Glomerular visceral epithelial cell (primary cell): ENCODE measurements around the gene ADCY5.

Experiments
- DNase-seq: peaks from one replicate; pipeline ENCODE4 v3.0.0-alpha.2; 2016; ENCODE audit errors: extremely low spot score

ADCY5 gene

DNA sequence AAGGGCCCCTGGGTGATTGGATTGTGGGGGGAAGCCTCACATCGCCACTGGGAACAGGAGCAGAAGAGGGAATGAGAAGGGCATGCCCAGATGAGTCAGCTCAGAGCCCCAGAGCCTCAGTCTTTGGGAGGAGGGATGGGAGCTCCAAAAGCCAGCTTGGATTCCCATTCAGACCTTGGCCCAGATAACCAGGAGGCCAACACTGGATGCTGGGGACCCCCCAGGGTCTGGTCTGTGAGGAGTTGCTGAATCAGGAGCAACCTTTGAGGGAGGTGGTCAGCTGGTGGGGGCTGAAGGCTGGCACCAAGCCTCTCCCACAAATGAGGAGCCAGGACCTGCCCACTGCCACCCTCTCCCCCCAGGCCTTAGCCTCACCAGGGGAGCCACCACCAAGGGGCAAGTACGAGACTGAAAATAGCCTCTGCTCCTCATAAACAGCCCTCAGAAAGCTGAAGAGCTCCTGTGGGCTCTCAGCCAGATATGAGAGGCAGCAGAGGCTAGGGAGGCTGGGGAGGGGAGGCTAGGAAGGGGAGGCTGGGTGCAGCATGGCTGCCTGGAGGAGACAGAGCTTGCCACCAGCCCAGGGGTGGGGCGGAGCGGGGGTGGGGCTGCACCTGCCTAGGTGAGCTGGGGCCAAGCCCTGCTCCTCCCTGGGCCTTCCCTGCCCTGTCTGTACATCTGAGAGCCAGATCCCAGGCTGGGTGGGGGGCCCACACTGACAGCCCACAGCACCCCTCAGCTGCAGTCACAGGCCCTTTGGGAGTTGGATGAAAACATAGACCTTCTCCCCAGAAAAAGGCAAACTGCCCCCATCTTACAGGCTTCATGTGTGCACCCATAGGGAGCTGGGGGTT lies 147.3 kb downstream of the ADCY5 start:
- DNase-seq = no peak

DNA sequence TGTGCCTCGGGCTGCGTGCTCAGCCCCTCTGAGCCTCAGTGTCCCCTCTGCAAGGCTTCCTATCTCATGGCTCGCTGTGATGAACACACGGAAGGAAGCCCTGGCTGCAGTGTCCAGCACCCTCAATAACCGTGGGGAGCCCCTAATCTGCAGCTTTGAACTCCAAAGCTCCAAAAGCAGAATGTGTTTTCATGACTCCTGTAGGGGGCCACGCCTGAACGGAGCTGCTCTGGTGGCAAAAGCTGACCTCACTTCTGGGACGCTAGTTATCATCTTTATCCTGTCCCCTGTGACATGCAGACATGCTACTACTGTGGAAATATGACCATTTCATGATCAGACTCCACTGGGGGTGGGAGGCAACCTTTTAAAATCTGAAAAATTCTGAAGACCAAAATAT lies 148.3 kb downstream of the ADCY5 start:
- DNase-seq = no peak

DNA sequence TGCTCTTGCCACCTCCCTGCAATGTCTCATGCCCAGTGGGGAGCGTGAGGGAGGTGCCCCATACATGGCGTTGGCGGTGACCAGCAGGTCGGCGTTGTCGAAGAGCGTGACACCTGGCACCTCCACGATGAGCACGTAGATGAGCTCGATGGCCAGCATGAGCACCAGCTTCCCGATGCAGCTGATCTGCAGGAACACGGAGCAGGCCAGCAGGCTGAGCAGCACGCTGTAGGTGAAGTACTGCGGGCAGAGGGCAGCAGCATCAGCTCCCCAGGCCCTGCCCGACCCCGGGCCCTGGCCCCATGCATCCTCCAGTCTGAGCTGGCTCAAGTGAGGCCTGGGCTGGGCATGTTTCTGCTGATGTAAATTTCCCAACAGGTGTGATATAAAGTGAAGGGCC lies 148.8 kb downstream of the ADCY5 start:
- DNase-seq = no peak

DNA sequence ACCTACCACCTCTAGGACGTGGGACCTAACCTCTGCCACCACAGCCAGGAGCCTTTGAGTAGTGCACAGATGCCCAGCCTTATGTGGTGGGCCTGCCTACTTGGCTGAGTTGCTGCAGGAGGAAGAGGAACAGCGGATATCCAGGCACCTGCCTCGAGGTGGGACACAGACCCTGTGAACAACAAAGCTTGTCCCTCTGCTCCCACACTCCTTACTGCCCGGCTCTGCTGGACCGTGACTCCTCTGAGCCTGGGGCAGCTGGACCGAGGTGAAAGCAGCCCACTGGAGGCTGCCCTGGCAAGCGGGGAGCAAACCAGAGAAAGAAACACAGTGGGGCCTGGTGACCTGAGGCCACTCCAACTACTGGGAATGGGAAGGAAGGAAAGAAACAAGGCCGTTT lies 149.3 kb downstream of the ADCY5 start:
- no peak for DNase-seq

DNA sequence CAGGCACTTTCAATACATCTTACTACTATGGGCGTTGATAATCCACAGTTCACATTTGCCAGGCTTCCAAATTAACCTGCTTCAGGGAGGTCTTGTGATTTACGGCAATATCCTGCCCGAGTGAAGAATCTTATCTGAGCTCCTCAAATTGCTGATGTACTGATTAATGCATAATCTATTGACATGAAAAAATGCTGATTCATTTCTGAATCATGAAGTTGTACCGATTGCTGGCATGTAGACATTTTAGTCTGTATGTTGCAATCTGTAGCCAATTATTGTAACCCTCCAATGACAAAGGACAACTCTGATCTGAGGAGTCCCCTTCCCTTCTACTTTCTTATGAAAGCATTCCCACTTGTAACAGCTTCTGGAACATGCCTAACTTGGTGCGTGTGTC lies 150.0 kb downstream of the ADCY5 start:
- no peak for DNase-seq

DNA sequence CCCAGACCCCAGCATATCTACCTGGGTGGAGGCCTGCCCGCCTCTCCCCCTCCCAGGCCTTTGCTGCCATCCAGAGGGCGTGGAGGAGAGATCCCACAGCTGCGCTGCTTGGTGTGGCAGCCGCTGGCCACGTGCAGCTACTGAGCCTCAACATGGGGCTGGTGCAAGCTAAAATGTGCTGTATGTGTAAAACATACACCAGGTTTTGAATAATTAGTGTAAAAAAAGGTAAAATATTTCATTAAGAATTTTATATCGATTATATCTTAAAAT lies 151.3 kb downstream of the ADCY5 start:
- no peak for DNase-seq

DNA sequence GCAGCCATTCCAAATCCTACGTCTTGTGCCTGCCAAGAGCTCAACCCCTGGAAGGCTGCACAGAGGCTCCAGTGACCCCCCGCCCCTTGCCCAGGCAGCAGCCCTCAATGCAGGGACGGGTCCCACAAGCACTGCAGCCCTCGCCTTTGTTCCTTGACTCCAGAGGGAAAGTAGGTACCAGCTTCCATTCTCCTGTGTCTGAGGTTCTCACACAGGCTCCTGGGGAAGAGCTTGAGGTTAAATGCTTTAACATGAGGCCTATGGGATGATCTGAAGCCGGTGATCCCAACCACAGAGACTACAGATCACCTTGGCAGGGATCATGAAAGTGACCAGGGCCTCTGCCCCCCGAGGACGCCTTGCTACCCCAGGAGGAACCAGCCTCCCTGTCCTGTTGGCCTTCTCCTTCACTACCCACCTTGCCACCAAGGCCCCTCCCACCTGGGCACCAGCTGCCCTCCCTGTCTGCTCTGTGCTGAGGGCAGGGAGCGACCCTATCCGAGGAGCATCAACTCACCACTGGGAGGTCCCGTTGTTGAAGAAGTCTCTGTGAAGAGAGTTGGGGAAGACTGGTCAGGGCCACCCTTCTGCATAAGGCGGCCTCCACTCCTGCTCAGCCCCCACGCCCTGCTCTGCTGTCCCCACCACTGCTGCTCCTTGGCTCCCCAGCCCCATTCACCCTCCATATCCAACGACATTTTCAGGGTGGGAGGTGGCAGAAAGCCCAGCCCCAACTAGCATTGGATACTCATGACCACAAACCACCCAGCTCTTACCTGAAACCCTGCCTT lies 151.9 kb downstream of the ADCY5 start:
- no peak for DNase-seq

DNA sequence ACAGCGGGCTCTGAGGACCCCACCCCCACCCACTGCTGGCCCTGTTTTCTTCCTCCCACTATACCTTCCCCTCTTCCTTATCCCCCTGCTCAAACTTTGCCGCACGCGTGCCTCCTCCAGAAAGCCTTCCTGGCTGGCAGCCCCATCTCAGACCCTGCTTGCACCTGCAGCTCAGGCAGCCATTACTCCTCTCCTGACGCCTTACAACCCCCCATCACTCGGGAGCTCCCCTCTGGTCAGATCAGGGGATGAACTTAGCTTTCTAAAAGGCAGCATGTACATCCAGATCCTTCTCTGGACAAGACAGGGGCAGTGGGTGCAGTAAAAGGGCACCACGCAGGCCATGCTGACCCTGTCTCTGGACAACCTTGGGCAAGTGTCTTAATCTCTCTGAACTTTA lies 152.6 kb downstream of the ADCY5 start:
- DNase-seq = no peak

DNA sequence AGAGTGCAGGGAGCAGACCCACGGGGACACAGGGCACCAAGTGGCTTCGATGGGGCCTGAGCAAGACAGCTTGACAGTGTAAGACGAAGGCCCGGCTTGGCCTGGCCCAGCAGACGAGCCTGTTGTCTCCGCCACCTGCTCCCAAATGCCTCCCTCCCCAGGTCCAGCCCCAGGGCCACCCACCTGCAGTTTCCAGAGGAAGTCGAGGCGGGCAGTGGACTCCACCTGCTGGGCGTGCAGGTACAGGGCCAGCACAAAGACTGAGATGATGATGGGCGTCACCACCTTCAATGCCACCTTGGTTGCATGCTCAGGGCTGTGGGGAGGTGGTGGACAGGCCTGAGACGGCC lies 153.0 kb downstream of the ADCY5 start:
- DNase-seq = no peak

DNA sequence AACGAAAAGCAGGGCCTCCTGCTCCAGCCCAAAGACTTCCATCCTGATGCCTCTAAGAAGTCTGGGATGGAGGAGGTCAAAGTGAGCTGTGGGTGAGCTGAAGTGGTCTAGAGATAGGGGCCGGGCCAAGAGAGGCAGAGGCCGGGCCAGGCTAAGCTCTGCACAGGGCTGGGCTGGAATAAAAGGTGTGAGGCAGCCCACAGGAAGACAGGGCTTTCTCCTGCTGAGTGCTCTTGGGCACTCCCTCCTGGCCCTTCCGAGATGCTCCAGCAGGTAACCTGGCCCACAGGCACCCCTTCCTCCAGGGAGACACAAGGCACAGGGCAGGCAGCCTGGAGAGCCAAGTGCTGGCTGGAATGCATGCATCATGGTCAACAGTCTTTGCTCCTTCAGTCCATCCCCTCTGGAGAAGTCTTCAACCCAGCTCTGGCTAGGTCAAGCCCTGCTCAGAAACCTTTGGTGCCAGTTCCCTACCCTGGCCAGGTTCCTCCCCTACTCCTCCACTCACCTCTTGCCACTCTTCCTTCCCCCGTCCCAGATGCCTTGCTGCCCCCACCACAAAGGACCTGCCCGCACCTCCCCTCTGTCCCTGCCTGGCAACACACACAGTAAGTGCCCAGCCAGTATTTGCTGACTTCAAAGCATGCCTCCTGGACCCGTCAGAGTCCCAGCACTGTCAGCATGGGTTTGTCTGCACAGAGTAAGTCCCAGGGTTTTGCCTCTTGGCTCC lies 153.6 kb downstream of the ADCY5 start:
- DNase-seq = no peak

DNA sequence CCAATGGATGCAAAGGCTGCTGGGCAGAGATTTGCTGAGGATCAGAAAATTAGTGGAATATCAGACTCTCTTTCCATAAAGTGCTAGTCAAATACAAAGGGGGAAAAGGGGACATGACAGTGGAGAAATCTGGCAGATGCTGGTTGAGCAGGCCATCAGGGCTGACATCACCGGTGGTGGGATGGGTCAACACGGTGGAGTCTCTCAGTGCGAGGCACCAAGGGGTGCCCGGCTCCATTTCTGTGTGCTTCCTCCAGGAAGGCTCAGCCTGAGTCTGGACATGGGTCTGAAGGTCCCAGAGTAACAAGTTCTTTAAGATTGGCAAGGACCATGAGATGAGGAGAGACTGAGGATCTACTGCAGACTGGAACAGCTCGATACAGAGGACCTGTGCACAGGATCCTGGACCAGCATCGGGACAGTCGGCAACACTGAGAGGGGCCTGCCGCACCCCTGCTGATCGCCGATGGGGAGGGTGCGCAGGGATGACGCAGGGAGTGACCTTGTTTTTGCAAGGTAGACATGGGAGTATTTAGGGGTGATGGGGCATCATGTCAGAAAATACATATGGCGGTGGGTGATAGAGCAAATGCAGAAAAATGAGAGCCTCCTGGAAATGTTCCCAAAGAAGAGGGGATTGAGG lies 154.5 kb downstream of the ADCY5 start:
- DNase-seq = no peak

DNA sequence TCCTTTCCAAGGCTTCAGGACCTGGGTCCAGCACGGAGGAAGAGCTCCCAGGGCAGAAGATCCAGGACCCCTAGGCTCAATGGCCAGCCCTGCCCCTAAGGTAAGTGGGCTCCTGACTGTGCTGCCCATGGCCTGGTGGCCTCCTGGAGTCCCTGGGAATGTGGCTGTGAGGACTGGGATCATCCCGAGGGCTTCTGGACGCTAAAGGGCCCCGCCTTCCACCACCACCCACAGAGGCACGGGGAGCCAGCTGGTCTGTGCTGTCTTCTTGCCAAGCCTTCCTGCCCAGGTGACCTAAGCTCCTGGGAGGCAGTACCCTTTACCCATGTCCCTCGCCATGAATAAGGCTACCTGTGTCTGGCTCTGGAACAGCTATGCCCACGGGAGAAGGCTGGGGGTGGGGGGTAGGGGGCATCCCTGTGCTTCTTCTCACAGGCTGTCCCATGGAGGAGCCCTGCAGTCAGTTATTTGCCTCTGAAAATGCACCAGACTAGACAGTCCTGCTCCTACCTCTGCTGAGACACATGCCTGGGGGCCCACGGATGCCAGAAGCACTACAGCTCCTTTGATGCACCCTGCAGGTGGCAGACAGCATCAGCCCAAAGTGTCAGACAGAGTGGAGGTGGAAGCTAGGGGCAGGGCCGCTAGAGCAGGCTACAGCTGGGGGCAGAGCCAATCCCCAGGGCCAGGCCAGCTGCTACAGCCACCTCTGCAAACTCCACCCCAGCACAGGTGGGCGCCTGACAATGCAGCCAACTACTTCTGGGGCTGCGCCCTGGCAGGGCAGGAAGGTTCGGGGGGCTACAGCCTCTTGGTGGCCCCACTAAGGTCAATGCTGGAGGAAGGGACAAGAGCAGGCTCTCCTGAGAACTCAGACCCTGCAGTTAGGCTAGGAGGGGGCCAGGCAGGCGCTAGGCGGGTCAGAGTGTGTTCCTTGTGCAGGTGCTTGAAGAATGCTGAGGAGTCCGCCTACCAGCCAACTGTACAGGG lies 156.3 kb downstream of the ADCY5 start:
- no peak for DNase-seq

DNA sequence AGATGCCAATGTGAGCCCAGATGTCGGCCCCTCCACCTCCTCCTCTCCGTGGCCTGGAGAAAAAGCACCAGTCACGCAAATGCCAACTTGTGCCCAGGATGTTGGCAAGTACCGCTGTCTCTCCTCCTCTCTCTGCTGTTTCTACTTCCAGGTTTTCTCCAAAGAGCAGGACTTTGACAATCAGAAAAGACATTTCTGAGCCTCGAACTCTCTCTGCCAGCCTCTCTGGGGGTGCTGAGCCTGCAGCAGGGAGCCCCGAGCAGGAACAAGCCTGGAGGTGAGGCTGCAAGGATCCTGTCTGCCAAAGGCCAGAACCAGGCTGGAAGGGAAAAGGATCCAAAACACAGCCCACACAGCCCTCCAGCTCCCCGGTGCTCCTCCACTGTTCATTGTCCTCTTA lies 157.5 kb downstream of the ADCY5 start:
- DNase-seq = no peak

DNA sequence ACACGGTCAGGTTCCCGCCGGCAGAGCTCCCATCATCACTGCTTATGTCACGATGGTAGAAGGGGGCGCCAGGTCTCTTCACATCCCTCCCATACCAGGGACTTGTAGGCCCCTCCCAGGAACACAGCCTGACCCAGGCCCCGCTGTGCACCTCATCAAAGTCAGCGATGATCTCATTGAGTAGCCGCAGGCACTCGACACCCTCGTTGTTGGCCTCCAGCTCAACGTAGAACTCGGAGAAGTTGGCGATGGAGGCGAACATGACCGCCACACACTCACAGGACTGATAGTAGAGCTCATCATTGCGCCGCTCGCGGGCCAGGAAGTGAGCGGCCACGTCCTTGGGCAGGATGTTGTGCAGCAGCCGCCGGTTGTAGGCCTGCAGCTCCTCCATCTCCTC lies 157.9 kb downstream of the ADCY5 start:
- DNase-seq = no peak

DNA sequence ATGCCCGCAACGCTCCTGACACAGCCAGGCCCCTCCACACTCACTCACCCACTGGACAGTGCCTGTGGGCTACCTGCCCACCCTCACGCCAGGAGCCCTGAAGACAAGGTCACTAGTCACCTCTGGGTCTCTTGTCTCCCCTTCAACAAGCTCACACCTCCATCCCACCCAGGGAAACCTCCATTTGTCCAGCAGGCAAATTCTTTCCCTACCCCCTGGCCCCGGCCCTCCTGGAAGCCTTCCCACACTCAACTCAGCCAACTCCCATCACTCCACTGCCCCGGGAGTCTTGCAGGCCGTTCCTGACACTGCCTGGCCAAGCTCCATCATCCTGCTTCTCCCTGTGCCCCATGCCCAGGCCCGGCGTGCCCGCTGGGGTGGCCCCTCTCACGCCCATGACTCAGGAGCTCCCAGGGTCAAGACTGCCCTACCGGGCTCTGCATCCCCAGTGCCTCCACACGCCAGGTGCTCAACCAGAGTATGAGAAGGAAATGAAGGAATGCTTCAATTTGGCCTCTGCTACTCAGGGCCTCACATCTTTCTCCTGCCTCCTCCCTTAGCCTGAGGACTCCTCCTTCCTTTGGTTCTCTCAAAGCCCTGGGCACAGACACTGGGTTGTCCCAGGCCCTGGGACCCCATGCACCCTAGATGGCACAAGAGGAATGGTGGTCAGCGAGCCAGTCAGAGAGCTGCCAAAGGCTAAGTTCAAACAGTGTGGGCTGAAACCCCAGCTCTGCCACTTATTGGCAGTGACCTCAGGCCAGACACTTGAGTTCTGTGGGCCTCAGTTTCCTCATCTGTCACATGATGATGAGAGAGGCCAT lies 158.6 kb downstream of the ADCY5 start:
- no peak for DNase-seq

DNA sequence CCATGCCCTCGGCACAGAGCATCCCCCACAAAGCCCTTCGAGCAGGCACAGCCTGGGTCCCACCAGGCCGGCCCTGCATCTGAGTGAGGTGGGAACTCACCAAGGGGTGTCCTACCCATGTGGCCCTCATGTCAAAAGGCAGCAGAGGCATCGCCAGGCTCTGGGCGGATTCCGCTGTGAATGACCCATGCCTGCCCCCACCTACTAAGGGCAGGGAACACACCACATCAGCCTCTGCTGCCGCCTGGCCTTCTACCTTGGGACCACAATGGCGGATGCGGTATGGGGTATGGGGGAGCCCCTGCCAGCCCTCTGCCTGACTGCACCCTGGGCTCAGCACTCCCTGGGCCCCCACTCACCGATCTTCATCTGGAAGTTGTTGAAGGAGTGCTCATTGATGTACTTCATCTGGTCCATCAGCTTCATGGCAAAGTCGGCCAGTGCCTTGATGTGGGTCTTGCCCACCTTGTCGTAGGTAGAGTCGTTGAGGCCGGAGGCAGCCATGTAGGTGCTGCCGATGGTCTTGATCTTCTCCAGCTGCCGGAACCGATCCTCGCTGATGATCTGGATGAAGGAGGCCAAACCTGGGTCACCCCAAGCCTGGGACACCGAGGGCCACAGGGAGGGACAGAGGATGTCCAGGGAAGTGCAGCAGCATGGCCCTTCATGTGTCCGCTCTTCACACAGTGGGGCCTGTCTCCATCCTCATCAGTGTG lies 159.3 kb downstream of the ADCY5 start:
- no peak for DNase-seq

DNA sequence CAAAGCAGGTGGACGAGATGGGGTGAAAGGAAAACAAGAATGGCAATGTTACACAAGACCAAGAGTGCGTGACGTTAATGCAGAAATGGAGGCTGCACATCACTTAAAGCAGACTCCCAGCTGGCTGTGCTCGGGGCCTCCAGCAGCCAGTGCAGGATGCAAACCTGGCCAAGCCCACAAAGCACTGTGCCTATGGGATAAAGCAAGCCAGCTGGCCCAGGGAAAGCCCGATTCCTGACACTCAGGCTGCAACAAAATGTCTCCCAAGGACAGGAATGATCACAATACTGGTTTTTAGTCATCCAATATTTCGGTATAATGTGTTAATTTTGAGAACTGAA lies 161.0 kb downstream of the ADCY5 start:
- no peak for DNase-seq

DNA sequence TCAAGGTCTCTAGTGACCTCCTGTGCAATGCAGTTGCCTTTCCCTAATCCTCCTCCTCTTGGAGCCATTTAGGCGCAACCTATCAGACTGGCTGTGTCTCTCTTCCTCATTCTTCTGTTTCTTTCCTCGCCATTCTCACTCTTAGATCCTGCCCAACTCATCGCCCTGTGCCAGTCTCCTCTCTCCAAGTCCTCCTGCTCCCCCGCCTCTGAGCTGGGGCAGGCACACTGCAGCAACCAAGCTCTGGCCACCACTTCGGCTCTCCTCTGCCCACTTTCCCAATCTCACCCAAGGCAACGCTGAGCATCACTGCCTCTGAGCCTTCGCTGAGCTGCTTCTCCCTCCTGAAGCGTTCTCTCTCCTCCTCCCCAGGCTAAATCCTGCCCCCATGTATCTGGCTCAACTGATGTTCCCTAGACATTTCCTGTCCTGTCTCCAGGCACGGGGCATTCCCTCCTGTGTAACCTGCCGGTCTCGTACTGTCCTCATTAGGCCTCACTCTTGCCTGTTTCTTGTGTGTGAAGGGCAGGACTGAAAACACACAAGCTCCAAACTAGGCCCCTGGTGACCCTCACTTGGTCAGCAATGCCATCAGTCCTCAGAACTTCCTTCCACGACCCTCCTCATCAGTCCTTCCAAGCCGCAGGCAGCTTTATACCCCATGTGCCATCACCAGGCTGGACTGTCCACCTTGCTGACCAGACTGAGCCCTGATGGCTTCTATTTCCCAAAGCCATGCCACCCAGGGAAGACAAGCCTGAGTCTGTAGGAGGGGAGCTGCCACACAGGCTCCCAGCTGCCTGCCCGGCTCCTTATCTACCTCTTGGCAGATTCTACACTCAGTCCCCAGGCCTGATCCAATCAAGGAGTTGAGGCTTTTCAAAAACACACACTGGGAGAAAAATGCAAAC lies 161.6 kb downstream of the ADCY5 start:
- DNase-seq = no peak
